ENCODE results near the gene KCNH1. TPM values are rescaled to one million over a fixed set of nuclear protein-coding genes. Genes with fewer than 3 reads are reported as not detected.

KCNH1 gene
- total and polyA plus RNA-seq, 9 of the 15 experiments (the other 6 are each of a cell fraction or from before 2014, with no cell fraction given): not detected

GRCh38 chr1:210776712-210777111 lies 357.2 kb downstream of the KCNH1 start:
- ChIA-PET POLR2A (no interaction called here), CTCF (ENCODE audit: low intra/inter-chr PET ratio) (no interaction called here)
- H4K20me1 ChIP-seq (replicated peaks; ENCODE audit: control insufficient read depth, insufficient read depth, low read length): no peaks in the 10 kb centered on the region
- H3K27ac ChIP-seq (ENCODE audit: extremely low read depth, low read depth, low read length): no peak overlapping the region
- H3K9ac ChIP-seq (ENCODE audit: insufficient read depth in 1 of 2, low read depth in 2 of 2, low read length in 2 of 2): no peak overlapping the region
- H3K36me3 ChIP-seq (ENCODE audit: control insufficient read depth, insufficient read depth, low read length): no peaks in the 10 kb centered on the region
- H3K27me3 ChIP-seq (ENCODE audit: control insufficient read depth in 2 of 2, insufficient read depth in 2 of 2, low read length in 2 of 2): no peaks in the 10 kb centered on the region
- intact Hi-C loops (cut with micrococcal nuclease): no loop called here
- no peaks in the 10 kb centered on the region for H3K4me1 ChIP-seq (replicated peaks in 1 of 2; ENCODE audit: control insufficient read depth in 2 of 2, insufficient read depth in 2 of 2, low read length in 2 of 2)
- 0% methylated on average over 3 of the region's 3 CpGs for WGBS (ENCODE audit: insufficient coverage, low coverage, missing lambda C conversion rate)
- no peak for FAIRE-seq
- in situ Hi-C loops (cut with MboI): no loop called here
- DNase-seq (ENCODE audit: extremely low read depth in 1 of 4, low spot score in 3 of 4): no peak
- 0 out of 2 replicates have a peak, but pooled peaks cover 1% of the 10 kb centered on the region for H3K9me3 ChIP-seq (replicated peaks; ENCODE audit: control insufficient read depth, insufficient read depth, low read depth, low read length)
- no peaks in the 10 kb centered on the region for H3K79me2 ChIP-seq (ENCODE audit: control insufficient read depth, insufficient read depth, low read length)
- ATAC-seq: no peak
- no peaks in the 10 kb centered on the region for H3K9me1 ChIP-seq (ENCODE audit: control insufficient read depth, insufficient read depth, low read length)
- BruUV-seq (replicated peaks): no TSS peak
- H3K4me2 ChIP-seq (ENCODE audit: insufficient read depth, low read length): no peak overlapping the region
- H3K4me3 ChIP-seq: no peak overlapping the region
- TF ChIP-seq L3MBTL2 (IDR thresholded peaks at IDR 0.05): no peak
- no peak for TF ChIP-seq FUS (optimal IDR thresholded peaks at IDR 0.05; ENCODE audit: low read depth, low read length)
- TF ChIP-seq, protein P1, sequence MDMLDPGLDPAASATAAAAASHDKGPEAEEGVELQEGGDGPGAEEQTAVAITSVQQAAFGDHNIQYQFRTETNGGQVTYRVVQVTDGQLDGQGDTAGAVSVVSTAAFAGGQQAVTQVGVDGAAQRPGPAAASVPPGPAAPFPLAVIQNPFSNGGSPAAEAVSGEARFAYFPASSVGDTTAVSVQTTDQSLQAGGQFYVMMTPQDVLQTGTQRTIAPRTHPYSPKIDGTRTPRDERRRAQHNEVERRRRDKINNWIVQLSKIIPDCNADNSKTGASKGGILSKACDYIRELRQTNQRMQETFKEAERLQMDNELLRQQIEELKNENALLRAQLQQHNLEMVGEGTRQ (CRISPR knock-in tag; IDR thresholded peaks at IDR 0.05): no peak
- TF ChIP-seq GATAD2B (IDR thresholded peaks at IDR 0.05; ENCODE audit: borderline replicate concordance): no peak
- no peak for TF ChIP-seq RFX5 (IDR thresholded peaks at IDR 0.05; ENCODE audit: low read depth, low read length)
- no peak overlapping the region for H2AFZ ChIP-seq (ENCODE audit: low read depth, low read length)

- Histone ChIP-seq H3K4me1 (replicated peaks in 1 of 2; ENCODE audit: control insufficient read depth in 2 of 2, insufficient read depth in 2 of 2, low read length in 2 of 2) (no peaks in the 10 kb centered on the region), H3K27me3 (ENCODE audit: control insufficient read depth in 2 of 2, insufficient read depth in 2 of 2, low read length in 2 of 2) (no peaks in the 10 kb centered on the region), H3K36me3 (ENCODE audit: control insufficient read depth, insufficient read depth, low read length) (no peaks in the 10 kb centered on the region), H4K20me1 (replicated peaks; ENCODE audit: control insufficient read depth, insufficient read depth, low read length) (no peaks in the 10 kb centered on the region), H2AFZ (ENCODE audit: low read depth, low read length) (no peak overlapping the region), H3K79me2 (ENCODE audit: control insufficient read depth, insufficient read depth, low read length) (no peaks in the 10 kb centered on the region), H3K9me3 (replicated peaks; ENCODE audit: control insufficient read depth, insufficient read depth, low read depth, low read length) (0 out of 2 replicates have a peak, but pooled peaks cover 1% of the 10 kb centered on the region), H3K4me2 (ENCODE audit: insufficient read depth, low read length) (no peak overlapping the region), H3K9ac (ENCODE audit: insufficient read depth in 1 of 2, low read depth in 2 of 2, low read length in 2 of 2) (no peak overlapping the region), H3K27ac (ENCODE audit: extremely low read depth, low read depth, low read length) (no peak overlapping the region), H3K4me3 (no peak overlapping the region), H3K9me1 (ENCODE audit: control insufficient read depth, insufficient read depth, low read length) (no peaks in the 10 kb centered on the region)
- DNase-seq (ENCODE audit: extremely low read depth in 1 of 4, low spot score in 3 of 4): no peak
- in situ Hi-C loops (cut with MboI): no loop called here
- ChIA-PET CTCF (ENCODE audit: low intra/inter-chr PET ratio) (no interaction called here), POLR2A (no interaction called here)
- FAIRE-seq: no peak
- ATAC-seq: no peak
- intact Hi-C loops (cut with micrococcal nuclease): no loop called here
- BruUV-seq (replicated peaks): no TSS peak
- 1% methylated on average over 6 of the region's 6 CpGs for WGBS (ENCODE audit: insufficient coverage, low coverage, missing lambda C conversion rate)
- TF ChIP-seq ZBTB7A (IDR thresholded peaks at IDR 0.05; ENCODE audit: borderline replicate concordance, control insufficient read depth, low read depth, low read length) (no peak), ZNF695 (CRISPR knock-in tag; IDR thresholded peaks at IDR 0.05) (no peak), ZFX (CRISPR knock-in tag; IDR thresholded peaks at IDR 0.05) (no peak), ZNF23 (CRISPR knock-in tag; IDR thresholded peaks at IDR 0.05) (no peak), XRCC3 (IDR thresholded peaks at IDR 0.05) (no peak), KLF10 (CRISPR knock-in tag; IDR thresholded peaks at IDR 0.05) (no peak), ZC3H4 (CRISPR knock-in tag; IDR thresholded peaks at IDR 0.05; ENCODE audit: borderline replicate concordance) (no peak), ZNF511 (CRISPR knock-in tag; IDR thresholded peaks at IDR 0.05) (no peak), SLC30A9 (CRISPR knock-in tag; IDR thresholded peaks at IDR 0.05) (no peak), SIN3B (IDR thresholded peaks at IDR 0.05; ENCODE audit: low read depth) (no peak)
- TF ChIP-seq, protein P2, sequence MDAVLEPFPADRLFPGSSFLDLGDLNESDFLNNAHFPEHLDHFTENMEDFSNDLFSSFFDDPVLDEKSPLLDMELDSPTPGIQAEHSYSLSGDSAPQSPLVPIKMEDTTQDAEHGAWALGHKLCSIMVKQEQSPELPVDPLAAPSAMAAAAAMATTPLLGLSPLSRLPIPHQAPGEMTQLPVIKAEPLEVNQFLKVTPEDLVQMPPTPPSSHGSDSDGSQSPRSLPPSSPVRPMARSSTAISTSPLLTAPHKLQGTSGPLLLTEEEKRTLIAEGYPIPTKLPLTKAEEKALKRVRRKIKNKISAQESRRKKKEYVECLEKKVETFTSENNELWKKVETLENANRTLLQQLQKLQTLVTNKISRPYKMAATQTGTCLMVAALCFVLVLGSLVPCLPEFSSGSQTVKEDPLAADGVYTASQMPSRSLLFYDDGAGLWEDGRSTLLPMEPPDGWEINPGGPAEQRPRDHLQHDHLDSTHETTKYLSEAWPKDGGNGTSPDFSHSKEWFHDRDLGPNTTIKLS (IDR thresholded peaks at IDR 0.05; ENCODE audit: borderline replicate concordance, low read depth): no peak
These were observed 358.7 kb downstream of the KCNH1 start for GRCh38 chr1:210775289-210775688.
